Transverse colon (tissue), 4 donors: ENCODE results near the gene TAC3. TPM values are rescaled to one million over a fixed set of nuclear protein-coding genes. Genes with fewer than 3 reads are reported as not detected.

ENCODE experiments used
- DNase-seq: peaks from one replicate; pipeline ENCODE4 v3.0.0-alpha.2; 2019
- H3K27ac ChIP-seq, 4 donors: fragments of 200-600 bp; sonication (generic); 2 replicates each; pipeline ENCODE4 v1.5.1; 2016 to 2018; ENCODE audit warnings: inconsistent platforms in 4 of 4
- H3K27me3 ChIP-seq: fragments of 200-600 bp; sonication (generic); 2 replicates; pipeline ENCODE4 v1.5.1; 2017; ENCODE audit warnings: inconsistent platforms
- H3K36me3 ChIP-seq, 4 donors: fragments of 200-600 bp; sonication (generic); 2 replicates each; pipeline ENCODE4 v1.5.1; 2017 to 2019; ENCODE audit warnings: inconsistent platforms in 4 of 4
- H3K4me1 ChIP-seq, 4 donors: fragments of 200-600 bp; sonication (generic); 2 replicates each; pipeline ENCODE4 v1.5.1; 2017 to 2020; ENCODE audit warnings: inconsistent platforms in 4 of 4
- H3K4me3 ChIP-seq, 4 donors: fragments of 200-600 bp; sonication (generic); 1 replicate in 1 of 4; 2 replicates in 3 of 4; pipeline versions ENCODE4 v1.5.1 to v1.6.1; 2017 to 2019; ENCODE audit warnings: inconsistent platforms in 4 of 4
- H3K9me3 ChIP-seq, 2 donors: fragments of 200-600 bp; sonication (generic); 2 replicates each; pipeline ENCODE4 v1.5.1; 2017 to 2019; ENCODE audit warnings: inconsistent platforms in 2 of 2
- CTCF ChIP-seq, 5 experiments: fragments of 200-600 bp in 3 of 5; fragments of 450-650 bp in 2 of 5; sonication (generic) in 3 of 5; IDR thresholded peaks; 1 replicate in 2 of 5; 2 replicates in 3 of 5; pipeline ENCODE4 v1.5.1; 2016 to 2017; ENCODE audit warnings: antibody characterized with exemption in 5 of 5, inconsistent platforms in 3 of 5, mild to moderate bottlenecking in 2 of 5, moderate library complexity in 1 of 5
- EP300 ChIP-seq: sonication (generic); formaldehyde crosslinking; IDR thresholded peaks from one replicate; pipeline ENCODE4 v1.6.1; 2017; ENCODE audit warnings: antibody characterized with exemption, low read depth
- POLR2A ChIP-seq: fragments of 450-650 bp; IDR thresholded peaks from one replicate; pipeline ENCODE4 v1.6.1; 2016; ENCODE audit warnings: antibody characterized with exemption, mild to moderate bottlenecking, moderate library complexity
- POLR2AphosphoS5 ChIP-seq, 3 donors: sonication (generic); formaldehyde crosslinking; IDR thresholded peaks; one replicate each; pipeline ENCODE4 v1.6.1; 2016; ENCODE audit warnings: antibody characterized with exemption in 3 of 3
- WGBS, 2 donors: methylation state at CpG; one replicate each; pipeline ENCODE4 v1.1.5; 2018; ENCODE audit warnings: low coverage in 1 of 2; 5-methylcytosine and 5-hydroxymethylcytosine counted together
- in situ Hi-C, 4 donors: fragments of 200-750 bp; cut with MboI; loops; one replicate each; pipeline versions ENCODE4 v1.15.0 to v1.15.1; 2017; ENCODE audit warnings: low sequenced_read_pairs in 3 of 4, low pct_ligation_motif_present in 1 of 4, low pct_unique_long_range_greater_than_20kb in 1 of 4
- intact Hi-C: fragments of 100-400 bp; cut with DNase I; formaldehyde crosslinking; loops from one replicate; pipeline ENCODE4 v1.15.1; 2023; ENCODE audit warnings: low total_unique reads
- total RNA-seq, 4 donors: library from RNA; depleted of rRNA; stranded (reverse); fragments of >200 nt; gene quantifications; one replicate each; pipeline ENCODE4 v1.1.0, GENCODE V29; 2016

TAC3 gene
- total RNA-seq, 4 donors from 2014 or later = 2.5 to 47.1 (median 9.2) TPM; not detected in 1

GRCh38 chr12:56990648-56991318 lies 25.5 kb downstream of the TAC3 start:
- Histone ChIP-seq H3K4me1 (peaks cover 0 to 18% (median 1%) of the 10 kb centered on the region in 4 donors), H3K27ac (peak overlapping the region in 2 of 4 donors; percentile 1 to 34), H3K27me3 (no peaks in the 10 kb centered on the region), H3K9me3 (no peaks in the 10 kb centered on the region), H3K4me3 (no peak overlapping the region), H3K36me3 (no peaks in the 10 kb centered on the region)
- in situ Hi-C loops = loop anchor here in 1 of 4 donors (10.0 kb wide), 1 partner anchor 236 kb away; the partner anchor contains the start of gene PRIM1
- intact Hi-C loops = no loop called here
- 63 to 70% methylated on average over 3 to 7 of the region's 7 CpGs for WGBS, 2 donors
- DNase-seq = no peak
- TF ChIP-seq EP300 (no peak), CTCF (IDR thresholded peaks at IDR 0.05) (no peak), POLR2A (no peak), POLR2AphosphoS5 (IDR thresholded peaks at IDR 0.05) (no peak)

GRCh38 chr12:56989861-56990610 lies 26.3 kb downstream of the TAC3 start:
- in situ Hi-C loops (loop anchor here (5.0 to 10.0 kb wide), 3 partner anchors 145 to 235 kb away; partner anchors contain the start of gene PRIM1 (in 1 of the 4)), intact Hi-C loops (no loop called here)
- Histone ChIP-seq H3K36me3 (no peaks in the 10 kb centered on the region), H3K9me3 (no peaks in the 10 kb centered on the region), H3K27ac (no peak overlapping the region), H3K4me3 (no peak overlapping the region), H3K4me1 (peaks cover 0 to 18% (median 1%) of the 10 kb centered on the region in 4 donors), H3K27me3 (no peaks in the 10 kb centered on the region)
- 81 to 83% methylated on average over 5 to 7 of the region's 7 CpGs for WGBS, 2 donors
- TF ChIP-seq CTCF (IDR thresholded peaks at IDR 0.05) (no peak), POLR2A (no peak), POLR2AphosphoS5 (IDR thresholded peaks at IDR 0.05) (no peak), EP300 (no peak)
- no peak for DNase-seq

GRCh38 chr12:56988207-56988739 lies 28.1 kb downstream of the TAC3 start:
- in situ Hi-C loops = loop anchor here (5.0 to 10.0 kb wide), 2 partner anchors 143 to 231 kb away; no protein-coding TSS in a partner anchor
- Histone ChIP-seq H3K36me3 (no peaks in the 10 kb centered on the region), H3K9me3 (no peaks in the 10 kb centered on the region), H3K4me1 (peaks cover 0 to 18% (median 1%) of the 10 kb centered on the region in 4 donors), H3K4me3 (no peak overlapping the region), H3K27me3 (no peaks in the 10 kb centered on the region), H3K27ac (no peak overlapping the region)
- intact Hi-C loops = no loop called here
- 51 to 67% methylated on average over 5 of the region's 5 CpGs for WGBS, 2 donors
- no peak for DNase-seq
- no peak for TF ChIP-seq POLR2A
- TF ChIP-seq CTCF (IDR thresholded peaks at IDR 0.05) = no peak
- TF ChIP-seq EP300 = no peak
- no peak for TF ChIP-seq POLR2AphosphoS5 (IDR thresholded peaks at IDR 0.05)

- Histone ChIP-seq H3K36me3 (no peaks in the 10 kb centered on the region), H3K4me3 (no peak overlapping the region), H3K27me3 (no peaks in the 10 kb centered on the region), H3K4me1 (peaks cover 0 to 18% (median 1%) of the 10 kb centered on the region in 4 donors), H3K9me3 (no peaks in the 10 kb centered on the region), H3K27ac (no peak overlapping the region)
- intact Hi-C loops (loop anchor here (2.0 kb wide), 1 partner anchor 231 kb away; no protein-coding TSS in a partner anchor), in situ Hi-C loops (loop anchor here (5.0 to 10.0 kb wide), 2 partner anchors 143 to 230 kb away; no protein-coding TSS in a partner anchor)
- 23 to 100% methylated on average over 2 to 11 of the region's 11 CpGs for WGBS, 2 donors
- no peak for TF ChIP-seq POLR2AphosphoS5 (IDR thresholded peaks at IDR 0.05)
- TF ChIP-seq CTCF (IDR thresholded peaks at IDR 0.05) = peak; percentile 92 to 96 (median 96)
- peak; percentile 85 for DNase-seq
Observed at GRCh38 chr12:56987551-56988053, 28.7 kb downstream of the TAC3 start.
